Adipose tissue (tissue), 3 donors: ENCODE results near the gene MRPS18A. TPM values are rescaled to one million over a fixed set of nuclear protein-coding genes. Genes with fewer than 3 reads are reported as not detected.
A peak's percentile ranks its signal among the peaks of the same experiment; 100 is the strongest.
"Not testable (repeated sequence)": the region's sequence is repeated elsewhere in the genome, so short reads cannot be mapped to it uniquely, and the experiment has no call there.

Experiments
- H3K27ac ChIP-seq: one replicate; pipeline ENCODE4 v1.5.1; 2013; ENCODE audit warnings: low read depth, low read length
- WGBS, 3 donors: extraction: QIAGEN DNeasy Blood & Tissue Kit; methylation state at CpG; one replicate each; pipeline ENCODE4 v1.1.7; 2013; 5-methylcytosine and 5-hydroxymethylcytosine counted together
- polyA plus RNA-seq, 3 donors: library from polyadenylated mRNA; stranded (reverse); fragments of 200-250 nt; gene quantifications; one replicate each; pipeline ENCODE4 v1.2.3, GENCODE V29; 2013
- donor health status: healthy with polysubstance abuse.
- donor health status: Bipolar disorder and iron deficiency.
- donor health status: healthy.

The MRPS18A gene
- polyA plus RNA-seq, 3 donors = 36.0 to 82.0 (median 51.8) TPM

DNA sequence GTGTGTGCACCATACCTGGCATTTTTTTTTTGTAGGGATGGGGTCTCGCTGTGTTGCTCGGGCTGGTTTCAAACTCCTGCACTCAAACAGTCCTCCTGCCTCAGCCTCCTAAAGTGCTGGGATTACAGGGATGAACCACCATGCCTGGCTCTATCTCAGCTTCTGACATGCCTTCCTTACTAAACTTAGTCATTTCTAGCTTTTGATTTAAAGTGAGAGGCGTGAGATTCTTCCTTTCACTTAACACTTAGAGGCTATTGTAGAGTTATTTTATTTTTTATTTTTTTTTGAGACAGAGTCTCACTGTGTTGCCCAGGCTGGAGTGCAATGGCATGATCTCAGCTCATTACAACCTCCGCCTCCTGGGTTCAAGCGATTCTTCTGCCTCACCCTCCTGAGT, 24.6 kb downstream of the MRPS18A start:
- H3K27ac ChIP-seq = not testable (repeated sequence)
- 92 to 97% (median 95%) methylated on average over 5 of the region's 5 CpGs for WGBS, 3 donors

GRCh38 chr6:43658161-43658560, 29.4 kb downstream of the MRPS18A start:
- 93 to 94% (median 93%) methylated on average over 9 of the region's 9 CpGs for WGBS, 3 donors

GRCh38 chr6:43657221-43657802, 30.3 kb downstream of the MRPS18A start:
- WGBS, 3 donors = 78 to 98% (median 93%) methylated on average over 3 of the region's 3 CpGs
- no peak overlapping the region for H3K27ac ChIP-seq

More at GRCh38 chr6:43658161-43658560, 29.4 kb downstream of the MRPS18A start:
- H3K27ac ChIP-seq = no peak overlapping the region

DNA sequence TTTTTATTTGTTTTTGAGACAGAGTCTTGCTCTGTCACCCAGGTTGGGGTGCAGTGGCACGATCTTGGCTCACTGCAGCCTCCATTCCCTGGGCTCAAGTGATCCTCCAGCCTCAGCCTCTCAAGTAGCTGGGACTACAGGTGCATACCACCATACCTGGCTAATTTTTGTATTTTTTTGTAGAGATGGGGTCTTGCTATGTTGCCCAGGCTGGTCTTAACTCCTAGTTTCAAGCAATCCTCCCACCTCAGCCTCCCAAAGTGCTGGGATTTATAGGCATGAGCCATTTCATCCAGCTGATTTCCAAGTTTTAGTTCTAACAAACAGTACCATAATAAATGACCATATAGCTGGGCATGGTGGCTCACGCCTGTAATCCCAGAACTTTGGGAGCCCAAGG, 34.8 kb downstream of the MRPS18A start:
- 91 to 95% (median 95%) methylated on average over 2 of the region's 2 CpGs for WGBS, 3 donors

DNA sequence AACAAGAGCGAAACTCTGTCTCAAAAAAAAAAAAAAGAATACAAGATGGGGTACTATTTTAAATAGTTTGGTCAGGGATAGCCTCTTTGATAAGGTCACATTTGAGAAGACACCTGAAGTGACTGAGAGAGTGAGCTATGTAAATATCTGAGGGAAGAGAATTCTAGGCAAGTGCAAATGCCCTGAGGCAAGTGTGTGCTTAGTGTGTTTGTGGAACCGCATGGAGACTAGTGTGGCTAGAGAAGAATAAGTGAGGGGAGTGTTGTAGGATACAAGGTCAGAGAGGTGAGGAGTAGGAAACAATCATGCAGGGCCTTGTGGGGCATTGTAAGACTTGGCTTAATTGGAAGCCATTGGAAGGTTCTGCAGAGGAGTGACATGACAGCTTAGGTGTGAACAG, 39.3 kb downstream of the MRPS18A start:
- no peak overlapping the region for H3K27ac ChIP-seq
- WGBS, 3 donors = 89 to 100% (median 96%) methylated on average over 2 of the region's 2 CpGs

More for the DNA sequence above, 34.8 kb downstream of the MRPS18A start:
- H3K27ac ChIP-seq = not testable (repeated sequence)

DNA sequence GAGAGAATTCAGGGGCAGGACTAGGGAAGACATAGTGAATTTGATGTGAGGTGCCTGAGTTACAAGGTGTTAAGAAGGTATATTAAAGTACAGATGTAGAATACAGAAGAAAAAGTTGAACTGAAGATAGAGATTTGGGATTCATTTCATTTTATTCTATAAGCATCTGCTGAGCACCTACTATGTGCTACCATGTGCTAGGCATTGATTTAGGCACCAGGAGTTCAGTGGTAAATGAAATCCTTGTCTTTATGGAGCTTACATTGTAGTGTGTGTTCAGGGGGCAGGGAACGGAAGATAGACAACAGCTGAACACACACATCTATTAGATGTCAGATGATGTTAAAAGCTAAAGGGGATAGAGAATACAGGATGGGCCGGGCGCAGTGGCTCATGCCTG, 40.0 kb downstream of the MRPS18A start:
- 74 to 96% (median 95%) methylated on average over 3 of the region's 3 CpGs for WGBS, 3 donors
- no peak overlapping the region for H3K27ac ChIP-seq

GRCh38 chr6:43645613-43645964, 42.0 kb downstream of the MRPS18A start:
- WGBS, 3 donors = 12 to 20% (median 18%) methylated on average over 9 of the region's 9 CpGs
- no peak overlapping the region for H3K27ac ChIP-seq

GRCh38 chr6:43644940-43645612, 42.5 kb downstream of the MRPS18A start, which contains the start of gene RSPH9:
Gene RSPH9, plus strand, starts transcription at chr6:43645036. Its CDS starts 63 bp downstream, at chr6:43645099.
- WGBS, 3 donors = 3 to 4% (median 3%) methylated on average over 48 to 52 of the region's 52 CpGs
- H3K27ac ChIP-seq = no peak within 1 kb of the TSS

DNA sequence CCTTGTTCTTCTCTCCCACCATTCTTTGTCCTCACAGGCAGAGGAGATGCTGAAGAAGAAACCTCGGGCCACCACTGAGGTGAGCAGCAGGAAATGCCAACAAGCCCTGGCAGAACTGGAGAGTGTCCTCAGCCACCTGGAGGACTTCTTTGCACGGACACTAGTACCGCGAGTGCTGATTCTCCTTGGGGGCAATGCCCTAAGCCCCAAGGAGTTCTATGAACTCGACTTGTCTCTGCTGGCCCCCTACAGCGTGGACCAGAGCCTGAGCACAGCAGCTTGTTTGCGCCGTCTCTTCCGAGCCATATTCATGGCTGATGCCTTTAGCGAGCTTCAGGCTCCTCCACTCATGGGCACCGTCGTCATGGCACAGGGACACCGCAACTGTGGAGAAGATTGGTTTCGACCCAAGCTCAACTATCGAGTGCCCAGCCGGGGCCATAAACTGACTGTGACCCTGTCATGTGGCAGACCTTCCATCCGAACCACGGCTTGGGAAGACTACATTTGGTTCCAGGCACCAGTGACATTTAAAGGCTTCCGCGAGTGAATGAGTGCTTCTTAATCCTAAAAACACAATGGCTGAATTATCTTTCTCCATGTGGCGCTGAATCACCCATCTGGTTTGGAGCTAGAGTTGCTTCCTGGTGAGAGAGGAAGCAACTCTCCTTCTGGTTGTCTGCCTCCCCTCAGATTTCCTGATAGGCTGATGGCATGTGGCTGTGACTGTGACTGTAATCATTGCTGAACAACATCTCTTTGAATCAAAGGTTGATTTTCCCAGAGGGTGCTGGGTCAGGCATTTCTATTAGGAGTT, 47.4 kb downstream of the MRPS18A start:
- no peak overlapping the region for H3K27ac ChIP-seq
- 89 to 93% (median 92%) methylated on average over 21 of the region's 21 CpGs for WGBS, 3 donors

GRCh38 chr6:43636308-43636659, 51.3 kb downstream of the MRPS18A start:
- 12 to 23% (median 21%) methylated on average over 7 of the region's 7 CpGs for WGBS, 3 donors
- no peak overlapping the region for H3K27ac ChIP-seq

DNA sequence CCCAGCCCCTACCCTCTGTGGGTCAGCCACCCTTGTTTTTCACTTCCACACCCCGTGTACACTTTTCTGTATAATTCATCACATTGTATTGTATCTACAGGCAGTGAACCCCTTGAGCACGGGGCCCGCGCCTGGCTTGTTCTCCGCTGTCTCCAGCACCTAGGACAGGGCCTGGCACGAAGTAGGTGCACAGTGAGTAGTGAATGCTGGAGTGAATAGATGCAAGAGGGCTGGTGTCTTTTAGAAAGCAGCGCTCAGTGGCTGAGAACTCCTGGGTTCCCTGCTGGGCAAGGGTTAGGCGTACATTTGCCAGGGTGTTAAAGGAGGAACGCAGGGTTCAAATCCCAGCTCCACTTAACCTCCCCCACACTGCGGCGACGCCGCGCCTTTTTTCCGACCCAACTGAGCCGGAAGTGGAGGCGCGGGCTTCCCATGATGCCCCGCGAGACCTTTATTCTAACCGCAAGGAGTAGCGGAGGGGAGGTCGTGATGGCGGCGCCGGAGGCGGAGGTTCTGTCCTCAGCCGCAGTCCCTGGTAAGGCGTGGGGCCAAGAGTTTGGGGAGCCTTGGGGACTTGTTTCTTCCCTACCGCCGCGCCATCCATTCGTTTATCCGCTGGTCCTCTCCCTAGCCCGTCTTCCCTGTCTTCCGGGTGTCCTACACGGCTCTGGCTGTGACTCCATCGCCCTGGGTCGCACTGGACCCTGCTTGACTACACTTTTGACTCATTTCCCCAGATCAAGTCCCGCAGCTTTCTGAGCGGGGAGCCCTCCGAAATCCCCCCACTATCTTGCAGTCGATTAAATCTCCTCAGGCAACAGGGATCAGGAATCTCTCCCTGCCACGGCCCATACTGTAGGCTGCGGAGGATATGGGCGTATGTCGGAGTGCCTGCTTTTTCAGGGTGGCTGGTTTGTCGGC, 51.9 kb downstream of the MRPS18A start, which contains the start of gene MAD2L1BP:
Gene MAD2L1BP (plus strand): TSS at position 454 of the 921 bp plus-strand sequence. CDS start 36 bp downstream, at position 490.
- H3K27ac ChIP-seq = peak within 1 kb of the TSS; percentile 14
- 3 to 4% (median 4%) methylated on average over 47 to 48 of the region's 48 CpGs for WGBS, 3 donors

DNA sequence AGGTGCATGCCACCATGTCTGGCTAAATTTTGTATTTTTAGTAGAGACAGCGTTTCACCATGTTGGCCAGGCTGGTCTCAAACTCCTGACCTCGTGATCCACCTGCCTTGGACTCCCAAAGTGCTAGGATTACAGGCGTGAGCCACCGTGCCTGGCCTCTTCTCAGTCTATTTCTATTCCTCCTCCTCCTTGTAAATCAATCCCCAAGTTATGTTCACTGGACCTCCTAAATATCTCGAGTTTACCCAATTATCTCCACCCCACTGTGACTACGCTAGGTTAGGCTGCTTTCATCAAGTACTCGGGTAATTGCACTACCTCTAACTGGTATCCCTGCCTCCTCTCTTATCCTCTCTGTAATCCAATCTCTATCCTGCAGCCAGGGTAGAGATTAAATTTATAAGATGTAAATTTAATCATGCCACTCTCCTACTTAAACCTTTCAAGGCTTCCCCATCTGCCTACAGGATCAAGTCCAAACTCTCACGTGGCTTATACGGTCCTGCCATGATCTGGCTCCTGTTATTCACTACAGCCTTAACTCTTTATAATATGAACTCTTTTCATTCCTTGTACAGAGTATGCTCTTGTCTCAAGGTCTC, 52.8 kb downstream of the MRPS18A start:
- H3K27ac ChIP-seq = no peak overlapping the region
- 72 to 79% (median 76%) methylated on average over 9 of the region's 9 CpGs for WGBS, 3 donors

DNA sequence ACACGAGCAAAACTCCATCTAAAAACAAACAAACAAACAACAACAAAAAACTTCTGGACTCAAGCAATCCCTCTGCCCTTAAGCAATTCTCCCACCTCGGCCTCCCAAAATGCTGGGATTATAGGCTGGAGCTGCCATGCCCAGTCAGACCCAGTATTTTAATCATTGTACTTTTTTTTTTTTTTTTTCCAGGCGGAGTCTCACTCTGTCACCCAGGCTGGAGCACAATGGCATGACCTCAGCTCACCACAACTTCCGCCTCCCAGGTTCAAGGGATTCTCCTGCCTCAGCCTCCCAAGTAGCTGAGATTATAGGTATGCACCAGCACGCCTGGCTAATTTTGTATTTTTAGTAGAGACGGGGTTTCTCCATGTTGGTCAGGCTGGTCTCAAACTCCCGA, 54.6 kb downstream of the MRPS18A start:
- 91 to 94% (median 93%) methylated on average over 7 of the region's 7 CpGs for WGBS, 3 donors
- not testable (repeated sequence) for H3K27ac ChIP-seq

DNA sequence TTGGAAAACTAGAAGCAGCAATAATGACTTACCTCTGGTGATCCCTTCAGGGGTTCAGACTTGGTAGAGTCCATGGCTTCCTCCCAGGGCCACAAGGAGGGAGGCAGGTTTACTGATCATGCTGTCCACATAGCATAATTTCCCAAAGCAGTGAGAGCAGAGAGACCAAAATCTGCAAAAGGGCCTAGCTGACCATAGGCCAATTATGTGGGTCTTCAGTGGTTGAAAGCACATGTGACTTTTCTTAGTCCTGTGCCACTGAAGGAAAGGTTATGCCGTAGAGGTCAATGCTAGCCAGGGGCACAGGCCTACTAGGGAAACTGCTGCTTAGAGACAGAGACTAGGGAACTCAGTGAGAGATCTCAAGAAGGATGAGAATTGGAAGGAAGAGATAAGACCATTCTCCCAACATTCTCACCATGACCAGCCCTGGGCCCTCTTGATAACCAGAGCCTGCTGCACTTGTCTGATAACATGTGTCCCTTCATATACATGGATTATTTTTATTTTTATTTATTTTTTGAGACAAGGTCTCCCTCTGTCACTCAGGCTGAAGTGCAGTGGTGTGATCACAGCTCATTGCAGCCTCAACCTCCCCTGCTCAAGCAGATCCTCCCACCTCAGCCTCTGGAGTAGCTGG, 56.5 kb downstream of the MRPS18A start:
- 97 to 100% (median 98%) methylated on average over 1 of the region's 1 CpG for WGBS, 3 donors
- no peak overlapping the region for H3K27ac ChIP-seq

DNA sequence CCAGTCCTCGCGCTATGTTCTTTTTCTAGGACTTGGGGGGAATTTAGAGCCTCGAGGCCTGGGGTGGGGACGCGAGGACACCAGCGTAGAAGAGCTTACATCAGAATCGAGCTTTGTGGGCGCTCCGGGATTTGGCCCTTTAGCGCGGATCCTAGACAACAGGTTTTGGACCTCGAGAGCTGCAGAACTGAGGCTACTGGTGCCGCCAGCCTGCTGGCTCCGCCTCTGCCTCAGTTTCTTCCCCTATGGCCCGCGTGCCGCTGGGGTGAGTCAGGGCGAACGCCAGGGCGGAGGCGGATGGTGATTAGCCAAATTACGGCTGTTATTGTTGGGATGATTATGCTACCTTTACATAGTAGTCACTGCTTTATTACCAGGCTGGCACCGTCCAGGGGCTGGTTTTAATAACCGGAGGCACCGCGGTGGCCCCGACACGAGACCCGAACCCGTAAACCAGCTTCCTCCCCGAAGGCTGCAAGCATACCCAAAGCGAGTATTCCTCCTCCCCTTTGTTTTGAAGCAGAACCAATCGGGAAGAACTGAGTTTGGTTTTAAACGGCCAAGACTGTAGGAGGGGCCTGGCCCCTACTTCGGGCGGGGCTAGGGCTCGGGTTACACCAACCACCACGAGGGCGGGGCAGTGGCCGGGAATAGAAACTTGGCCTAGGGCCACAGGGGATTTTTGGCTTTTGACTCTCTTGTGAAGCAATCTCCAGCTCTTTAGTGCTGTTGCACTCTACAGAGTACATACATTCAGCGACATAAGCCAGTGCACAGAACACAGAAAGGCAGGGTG, 57.9 kb downstream of the MRPS18A start:
- WGBS, 3 donors = 0 to 1% (median 0%) methylated on average over 38 to 41 of the region's 41 CpGs
- H3K27ac ChIP-seq = peak overlapping the region; percentile 38

DNA sequence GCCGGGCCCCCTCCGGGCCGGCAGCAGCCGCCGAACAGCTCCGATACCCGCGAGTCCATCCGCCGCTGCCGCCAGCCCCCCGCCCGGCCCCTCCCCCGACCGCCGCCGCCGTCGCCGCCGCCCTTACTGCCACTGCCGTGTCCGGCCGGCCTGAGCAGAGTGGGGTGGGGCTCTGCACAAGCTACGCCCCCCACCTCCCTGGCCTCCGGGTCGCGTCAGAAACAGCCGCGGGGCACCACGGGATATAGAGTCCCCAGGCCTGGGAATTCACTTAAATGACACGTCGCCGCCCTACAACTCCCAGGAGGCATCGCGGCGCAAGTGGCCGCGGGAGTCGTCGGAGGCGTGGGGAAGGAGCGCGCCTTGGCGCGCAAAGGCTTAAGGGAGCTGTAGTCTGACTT, 58.5 kb downstream of the MRPS18A start, which contains the start of gene GTPBP2:
Gene GTPBP2 (minus strand): TSS at position 161 of the 401 bp plus-strand sequence. CDS start 102 bp downstream, at position 59.
- peak within 1 kb of the TSS; percentile 93 for H3K27ac ChIP-seq
- WGBS, 3 donors = 1% methylated on average over 38 to 46 of the region's 46 CpGs
